Activated CD4-positive, CD25-positive, alpha-beta regulatory T cell (primary cell): Measurements from ENCODE around the gene AP5S1.

Experiments
- DNase-seq, 4 experiments: peaks; one replicate each; lab custom pipeline; 2025; lab: John Stamatoyannopoulos, UW

Gene AP5S1

DNA sequence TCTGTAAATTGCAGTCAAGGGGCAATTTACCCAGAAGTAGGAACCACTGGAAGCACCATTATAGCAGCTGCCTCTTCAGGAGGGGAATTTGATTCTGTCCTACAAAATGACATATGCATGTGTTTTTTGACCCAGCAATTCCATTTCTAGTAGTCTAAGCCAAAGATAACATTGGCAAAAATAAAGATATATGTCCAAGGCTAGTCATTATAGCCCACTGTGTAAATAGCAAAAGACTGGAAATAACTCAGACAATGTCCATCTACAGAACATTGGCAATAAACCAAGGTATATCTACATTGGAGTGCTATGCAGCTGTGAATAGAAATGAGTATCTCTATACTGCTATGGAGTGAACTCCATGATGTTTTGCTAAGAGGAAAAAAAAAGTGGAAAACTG lies 56.3 kb downstream of the AP5S1 start:
- DNase-seq = no peak
